Activated CD4-positive, CD25-positive, alpha-beta regulatory T cell treated with anti-CD3 and anti-CD28 coated beads, Interleukin-2, amount 50 U/mL, for 16 hours (primary cell): ENCODE data around the gene ASIC5.
"Not testable (repeated sequence)": the region's sequence is repeated elsewhere in the genome, so short reads cannot be mapped to it uniquely, and the experiment has no call there.

Source experiments
- DNase-seq: peaks from one replicate; pipeline ENCODE4 v3.0.0-alpha.2; 2020; ENCODE audit warnings: low read depth, low spot score

ASIC5 gene

GRCh38 chr4:155800685-155801343, 65.3 kb downstream of the ASIC5 start:
- no peak for DNase-seq

DNA sequence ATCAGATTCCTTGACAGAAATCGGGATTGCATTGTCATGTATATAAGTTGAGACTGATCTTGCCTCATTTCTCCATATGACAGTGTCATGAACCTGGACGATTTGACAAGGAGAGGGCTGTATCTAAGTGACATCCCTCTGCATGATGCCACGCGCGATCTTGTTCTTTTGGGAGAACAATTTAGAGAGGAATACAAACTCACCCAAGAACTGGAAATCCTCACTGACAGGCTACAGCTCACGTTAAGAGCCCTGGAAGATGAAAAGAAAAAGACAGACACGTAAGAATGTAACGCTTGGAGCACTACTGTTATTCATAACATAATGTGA, 66.3 kb downstream of the ASIC5 start:
- no peak for DNase-seq

DNA sequence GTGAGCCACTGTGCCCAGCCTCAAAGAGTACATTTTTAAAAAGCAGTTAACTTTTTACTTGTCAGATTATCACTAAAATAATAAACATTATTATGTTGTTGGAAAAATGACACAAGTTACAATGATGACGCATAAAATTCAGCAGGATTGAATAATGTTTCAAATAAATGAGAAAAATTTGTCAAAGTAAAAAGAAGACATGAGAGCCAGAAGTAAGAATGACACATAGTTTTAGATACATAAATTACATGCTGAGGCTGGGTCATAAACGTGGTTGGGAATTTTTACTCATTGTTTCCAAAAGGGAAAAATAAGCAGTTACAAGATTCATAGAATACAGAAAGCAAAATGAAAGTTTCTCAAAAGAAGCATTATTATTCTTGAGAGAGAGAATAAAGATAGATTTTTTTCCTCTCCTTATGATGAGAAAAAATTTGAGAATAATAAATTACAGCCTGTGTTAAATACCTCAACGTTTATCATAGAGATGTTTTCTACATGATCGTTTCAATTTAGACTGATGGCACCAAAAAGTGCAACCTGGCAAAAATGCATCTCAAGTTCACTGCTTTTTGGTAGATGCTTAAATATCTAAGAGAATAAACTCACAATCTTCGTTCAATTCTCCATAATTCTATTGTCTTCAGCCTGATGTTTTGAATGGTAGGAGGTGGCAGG, 66.8 kb downstream of the ASIC5 start:
- DNase-seq = no peak

DNA sequence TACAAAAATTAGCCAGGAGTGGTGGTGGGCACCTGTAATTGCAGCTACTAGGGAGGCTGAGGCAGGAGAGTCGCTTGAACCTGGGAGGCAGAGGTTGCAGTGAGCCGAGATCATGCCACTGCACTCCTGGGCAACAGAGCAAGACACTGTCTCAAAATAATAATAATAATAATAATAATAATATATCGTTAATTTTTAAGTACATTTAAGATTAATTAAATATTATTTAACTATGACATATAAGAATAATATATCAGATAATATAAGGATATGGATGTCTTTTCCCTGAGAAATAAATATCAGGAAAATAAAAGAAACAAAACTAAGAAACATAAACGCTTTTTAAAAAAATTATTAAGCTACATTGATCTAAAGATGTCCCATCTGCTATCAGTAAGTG, 68.5 kb downstream of the ASIC5 start:
- DNase-seq = not testable (repeated sequence)

DNA sequence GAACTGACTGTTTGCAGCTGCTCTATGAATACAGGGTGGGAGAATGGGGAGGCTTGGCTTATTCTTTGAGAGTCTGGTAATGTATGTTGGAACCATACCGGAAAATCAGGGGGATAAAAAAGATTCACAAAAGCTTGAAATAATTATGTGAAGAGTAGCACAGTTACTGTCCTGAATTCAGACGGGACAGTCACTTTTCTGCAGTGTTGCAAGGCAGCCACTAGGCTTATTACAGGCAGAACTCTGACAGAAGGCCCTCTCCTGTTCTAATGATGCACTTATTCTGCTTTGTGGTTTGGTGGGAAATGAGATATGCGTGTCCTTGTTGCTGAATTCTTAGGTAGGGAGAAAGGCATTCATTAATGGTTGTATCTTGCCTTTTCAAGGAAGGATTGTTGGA, 70.1 kb downstream of the ASIC5 start:
- no peak for DNase-seq

GRCh38 chr4:155794589-155795236, 71.4 kb downstream of the ASIC5 start:
- no peak for DNase-seq

- DNase-seq = no peak
Measured at GRCh38 chr4:155789982-155790381, 76.1 kb downstream of the ASIC5 start.

DNA sequence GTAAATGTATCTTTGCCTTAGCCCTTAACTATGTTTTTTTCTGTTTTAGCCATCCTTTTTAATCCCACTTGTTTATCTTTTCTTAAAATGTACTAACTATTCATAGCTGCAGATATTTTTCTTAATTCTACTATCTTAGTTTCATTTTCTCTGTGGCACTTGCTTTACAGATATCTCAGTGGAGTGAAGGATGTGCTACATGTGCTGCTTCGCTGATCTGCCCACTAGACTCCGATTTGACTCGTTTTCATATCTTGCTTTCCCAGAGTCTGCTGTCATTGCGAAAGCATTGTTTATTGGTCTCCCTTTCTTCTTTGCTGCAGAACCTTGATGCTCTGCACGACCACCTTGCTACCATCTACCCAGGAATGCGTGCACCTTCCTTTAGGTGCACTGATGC, 76.7 kb downstream of the ASIC5 start:
- no peak for DNase-seq

DNA sequence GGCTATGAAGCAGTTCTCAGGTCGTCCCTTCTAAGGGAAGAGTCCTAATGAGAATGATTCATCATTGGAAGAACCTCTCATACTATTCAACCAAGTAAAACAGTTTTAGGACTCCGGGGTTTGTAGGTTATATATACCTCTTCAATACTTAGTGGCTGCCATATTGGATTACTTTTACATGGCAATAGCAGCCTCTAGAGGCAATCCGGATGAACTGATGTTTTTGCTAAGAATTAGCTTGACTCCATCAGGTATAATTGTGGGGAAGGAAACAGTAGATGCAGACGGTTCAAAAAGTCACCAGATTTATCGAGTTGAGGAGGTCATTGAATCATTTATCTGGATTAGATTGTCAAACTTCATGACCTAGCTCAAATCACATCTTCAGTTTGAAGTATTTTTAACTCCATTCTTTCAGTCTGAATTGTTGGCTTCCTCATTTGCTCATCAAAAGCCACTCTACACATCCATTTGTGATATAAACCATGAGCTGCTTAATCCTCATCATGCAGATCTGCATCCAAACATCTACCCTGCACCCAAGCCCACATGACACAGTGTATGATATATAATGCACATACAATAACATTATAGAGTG, 78.9 kb downstream of the ASIC5 start:
- DNase-seq = no peak

- no peak for DNase-seq
Measured at GRCh38 chr4:155785828-155786227, 80.2 kb downstream of the ASIC5 start.

DNA sequence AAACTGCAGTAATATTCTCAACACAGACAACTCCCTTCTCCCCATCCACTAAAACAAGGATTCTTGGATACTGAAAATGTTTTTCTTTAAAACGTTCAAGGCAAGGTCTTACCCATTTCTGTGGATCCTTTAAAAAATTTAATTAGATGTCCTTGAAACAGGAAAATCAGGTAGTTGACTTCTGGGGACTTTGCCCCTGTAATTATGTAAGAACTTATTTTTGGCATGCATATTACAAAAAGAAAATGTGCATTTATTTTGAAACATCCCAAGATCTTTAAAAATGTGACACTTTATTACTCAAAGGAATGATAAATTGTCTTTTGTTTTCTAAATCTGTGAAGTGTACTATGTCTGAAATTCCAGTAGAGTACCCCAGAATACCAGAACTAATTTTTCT, 81.4 kb downstream of the ASIC5 start:
- no peak for DNase-seq

GRCh38 chr4:155781249-155781831, 84.7 kb downstream of the ASIC5 start:
- DNase-seq = no peak

GRCh38 chr4:155780775-155781174, 85.3 kb downstream of the ASIC5 start:
- no peak for DNase-seq
